GM13977 (cell line): Measurements from ENCODE around the gene LRRC59.
"Not testable (repeated sequence)": the region's sequence is repeated elsewhere in the genome, so short reads cannot be mapped to it uniquely, and the experiment has no call there.

Source experiments
- DNase-seq: peaks from one replicate; pipeline ENCODE4 v3.0.0; 2012; ENCODE audit warnings: low spot score
- CTCF ChIP-seq: IDR thresholded peaks from 2 replicates; pipeline ENCODE4 v1.5.1; 2012; ENCODE audit warnings: mild to moderate bottlenecking, control low read depth; ENCODE audit not compliant: insufficient read depth; ENCODE audit errors: extremely low read depth, missing control alignments
- in situ Hi-C: fragments of 300-500 bp; cut with MboI; formaldehyde crosslinking; loops from one replicate; pipeline ENCODE4 v1.12.0; 2022; ENCODE audit warnings: low sequenced_read_pairs, low pct_unique_long_range_greater_than_20kb, mixed read lengths, inconsistent platforms; ENCODE audit not compliant: unreplicated experiment

LRRC59 gene

DNA sequence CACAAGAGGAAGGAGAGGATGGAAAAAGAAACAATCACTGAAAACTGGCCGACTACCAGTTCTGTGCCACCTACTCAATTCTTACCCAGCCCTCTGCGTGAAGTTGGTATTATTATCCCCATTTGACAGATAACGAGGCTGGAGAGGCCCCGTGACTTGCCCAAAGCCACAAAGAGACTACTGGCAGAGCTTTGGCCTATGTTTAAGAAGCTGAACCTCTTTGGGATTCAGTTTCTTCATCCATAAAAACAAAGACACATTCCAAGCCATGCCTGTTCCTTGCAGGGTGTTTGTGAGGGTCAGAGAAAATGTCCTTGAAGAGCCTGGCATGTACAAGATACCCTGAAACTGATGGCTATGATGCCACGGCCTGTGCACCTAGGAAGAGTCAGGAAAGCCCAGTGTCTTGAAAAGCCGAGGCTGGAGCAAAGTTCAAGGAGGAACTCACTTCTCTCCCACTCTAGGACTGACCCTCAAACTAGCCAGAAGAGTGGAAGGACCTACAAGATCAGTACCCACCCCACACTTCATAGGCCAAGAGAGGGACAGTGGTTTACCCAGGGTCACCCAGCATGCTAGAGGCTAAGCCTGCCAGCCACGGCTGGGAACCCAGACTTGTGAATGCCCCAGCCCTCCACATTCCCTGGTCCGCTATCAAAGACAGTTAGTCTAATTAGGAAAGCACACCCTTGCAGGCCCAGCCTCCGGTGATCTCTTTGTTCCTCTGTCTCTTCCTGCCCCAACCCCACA lies 27.1 kb upstream of the LRRC59 start:
- in situ Hi-C loops: no loop called here
- DNase-seq: no peak
- no peak for TF ChIP-seq CTCF

- no peak for DNase-seq
- no peak for TF ChIP-seq CTCF
- in situ Hi-C loops: no loop called here
These were observed 26.3 kb upstream of the LRRC59 start for GRCh38 chr17:50423553-50424159.

GRCh38 chr17:50422738-50423137 lies 25.4 kb upstream of the LRRC59 start:
- no peak for TF ChIP-seq CTCF
- in situ Hi-C loops: no loop called here
- no peak for DNase-seq

- peak; percentile 66 for DNase-seq
- in situ Hi-C loops: no loop called here
- no peak for TF ChIP-seq CTCF
These were observed 24.2 kb upstream of the LRRC59 start for GRCh38 chr17:50421308-50422051.

DNA sequence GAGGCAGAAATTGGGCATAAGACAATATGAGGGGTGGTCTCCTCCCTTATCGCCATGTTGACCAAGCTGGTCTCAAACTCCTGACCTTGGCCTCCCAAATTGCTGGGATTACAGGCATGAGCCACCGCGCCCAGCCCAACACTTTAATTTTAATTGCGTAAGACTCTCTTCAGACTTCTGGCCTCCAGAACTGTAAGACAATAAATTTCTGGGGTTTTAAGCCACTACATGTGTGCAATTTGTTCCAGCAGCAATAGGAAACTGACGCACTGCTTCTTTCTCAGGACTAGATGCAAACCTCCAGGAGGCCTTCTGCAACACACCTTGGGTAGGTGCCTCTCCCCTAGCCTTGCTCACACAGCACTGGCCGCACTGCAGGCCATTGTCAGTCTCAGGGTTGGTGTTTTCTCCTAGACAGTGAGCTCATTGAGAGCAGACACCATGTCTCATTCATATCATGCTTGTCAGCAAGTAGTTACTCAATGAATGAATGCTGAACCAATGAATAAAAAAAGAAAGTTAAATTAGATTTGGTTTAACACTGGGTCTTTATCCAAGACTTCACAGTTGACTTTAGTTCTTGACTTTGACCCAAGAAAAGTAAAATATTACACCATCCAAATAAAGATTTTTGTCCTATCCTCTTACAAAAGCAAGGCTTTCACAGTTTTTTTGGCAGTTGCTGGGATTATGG lies 23.2 kb upstream of the LRRC59 start:
- in situ Hi-C loops: no loop called here
- no peak for DNase-seq
- no peak for TF ChIP-seq CTCF

DNA sequence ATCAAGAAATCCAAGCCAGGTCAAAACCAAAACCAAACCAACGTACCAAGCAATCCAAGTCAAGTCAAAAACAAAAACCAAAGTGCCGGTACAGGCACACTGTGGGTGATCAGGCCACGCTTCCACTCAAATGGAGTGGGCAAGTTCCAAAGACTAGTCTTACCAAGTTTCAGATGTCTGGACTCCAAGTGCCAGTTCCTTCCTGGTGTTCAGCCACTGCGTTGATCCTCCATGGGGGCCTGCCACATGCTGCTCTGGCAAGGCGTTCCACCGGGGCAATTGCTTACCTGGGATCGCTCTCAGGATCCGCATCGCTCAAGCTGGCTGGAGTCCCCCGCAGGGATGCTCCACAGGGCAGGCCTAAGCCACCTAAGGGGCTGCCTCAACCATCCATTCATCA lies 22.3 kb upstream of the LRRC59 start:
- DNase-seq, in situ Hi-C loops: not testable (repeated sequence)

- no peak for TF ChIP-seq CTCF
- in situ Hi-C loops: no loop called here
- DNase-seq: no peak
These were observed 17.5 kb upstream of the LRRC59 start for GRCh38 chr17:50414808-50415207.
